GM12864 (cell line): ENCODE results near the gene IFNGR2.

Source experiments
- DNase-seq: peaks from one replicate; pipeline ENCODE4 v3.0.0-alpha.2; 2011; ENCODE audit warnings: low read depth
- H3K4me3 ChIP-seq: 2 replicates; pipeline ENCODE4 v1.5.1; 2011; ENCODE audit warnings: mild to moderate bottlenecking, low read depth, low read length, control low read depth
- CTCF ChIP-seq: IDR thresholded peaks from 2 replicates; pipeline ENCODE4 v1.5.1; 2011; ENCODE audit warnings: low read depth, mild to moderate bottlenecking, moderate library complexity, low read length, control low read depth, inconsistent platforms; ENCODE audit errors: missing control alignments

Gene IFNGR2

GRCh38 chr21:33473344-33473743, 70.1 kb downstream of the IFNGR2 start:
- DNase-seq = no peak
- no peak for TF ChIP-seq CTCF
- no peak overlapping the region for H3K4me3 ChIP-seq

- H3K4me3 ChIP-seq = no peak overlapping the region
- DNase-seq = no peak
- TF ChIP-seq CTCF = no peak
Observed at GRCh38 chr21:33477066-33477465, 73.9 kb downstream of the IFNGR2 start.

GRCh38 chr21:33478182-33478581, 75.0 kb downstream of the IFNGR2 start:
- DNase-seq = no peak
- TF ChIP-seq CTCF = no peak
- H3K4me3 ChIP-seq = peak overlapping the region; percentile 97

GRCh38 chr21:33478935-33479678, 75.9 kb downstream of the IFNGR2 start:
- TF ChIP-seq CTCF = no peak
- DNase-seq = no peak
- H3K4me3 ChIP-seq = peak overlapping the region; percentile 97

- peak within 1 kb of the TSS; percentile 97 for H3K4me3 ChIP-seq
- TF ChIP-seq CTCF = peak; percentile 39
- peak; percentile 87 for DNase-seq
Observed at GRCh38 chr21:33479679-33480480, 76.7 kb downstream of the IFNGR2 start, which contains the start of gene TMEM50B. Gene TMEM50B, minus strand, starts transcription at chr21:33479974. Its CDS starts 11,089 bp downstream, at chr21:33468885.

- no peak for TF ChIP-seq CTCF
- peak overlapping the region; percentile 76 for H3K4me3 ChIP-seq
- DNase-seq = no peak
Observed at GRCh38 chr21:33480481-33481103, 77.4 kb downstream of the IFNGR2 start.
